GM18870 (cell line): Measurements from ENCODE around the gene JAG2.

Experiments used
- ATAC-seq: cut with Tn5 transposase; IDR thresholded peaks from one replicate; pipeline ENCODE4 v1.9.1; 2021; ENCODE audit warnings: moderate library complexity; ENCODE audit not compliant: unreplicated experiment

Gene JAG2

DNA sequence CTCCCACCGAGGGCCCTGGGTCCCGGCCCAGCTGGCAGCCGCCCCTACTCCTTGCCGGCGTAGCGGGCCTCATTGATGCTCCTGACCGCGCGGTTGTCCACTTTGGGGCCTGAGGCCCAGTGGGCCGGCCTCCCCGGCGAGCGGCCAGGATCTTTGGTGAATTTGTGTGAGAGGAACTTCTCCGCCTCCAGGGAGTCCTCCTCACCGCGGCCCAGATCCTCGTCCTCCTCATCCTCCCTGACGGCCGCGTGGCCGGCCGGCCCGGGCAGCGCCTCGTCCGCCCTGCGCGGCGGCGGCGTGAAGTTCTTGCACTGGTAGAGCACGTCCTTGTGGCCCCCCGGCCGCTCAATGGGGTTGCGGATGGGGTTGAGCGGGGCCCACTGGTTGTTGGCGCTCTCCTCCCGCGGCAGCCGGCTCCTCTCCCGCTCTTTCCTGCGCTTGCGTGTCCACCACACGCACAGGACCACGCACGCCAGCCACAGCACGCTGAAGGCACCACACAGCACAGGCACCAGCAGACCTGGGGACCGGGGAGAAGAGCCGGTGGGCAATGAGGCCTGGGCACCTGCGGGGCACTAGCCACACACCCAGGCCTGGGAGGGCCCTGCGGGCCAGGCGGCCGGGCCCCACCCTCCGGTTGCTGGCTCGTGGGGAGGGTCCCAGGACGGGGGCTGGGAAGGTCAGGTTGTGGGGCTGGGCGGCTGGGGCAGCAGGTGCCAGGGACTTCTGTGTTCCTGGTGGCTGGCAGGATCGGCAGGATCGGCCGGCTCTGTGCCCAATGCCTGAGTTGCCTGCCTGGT lies 25.7 kb downstream of the JAG2 start:
- no peak for ATAC-seq

DNA sequence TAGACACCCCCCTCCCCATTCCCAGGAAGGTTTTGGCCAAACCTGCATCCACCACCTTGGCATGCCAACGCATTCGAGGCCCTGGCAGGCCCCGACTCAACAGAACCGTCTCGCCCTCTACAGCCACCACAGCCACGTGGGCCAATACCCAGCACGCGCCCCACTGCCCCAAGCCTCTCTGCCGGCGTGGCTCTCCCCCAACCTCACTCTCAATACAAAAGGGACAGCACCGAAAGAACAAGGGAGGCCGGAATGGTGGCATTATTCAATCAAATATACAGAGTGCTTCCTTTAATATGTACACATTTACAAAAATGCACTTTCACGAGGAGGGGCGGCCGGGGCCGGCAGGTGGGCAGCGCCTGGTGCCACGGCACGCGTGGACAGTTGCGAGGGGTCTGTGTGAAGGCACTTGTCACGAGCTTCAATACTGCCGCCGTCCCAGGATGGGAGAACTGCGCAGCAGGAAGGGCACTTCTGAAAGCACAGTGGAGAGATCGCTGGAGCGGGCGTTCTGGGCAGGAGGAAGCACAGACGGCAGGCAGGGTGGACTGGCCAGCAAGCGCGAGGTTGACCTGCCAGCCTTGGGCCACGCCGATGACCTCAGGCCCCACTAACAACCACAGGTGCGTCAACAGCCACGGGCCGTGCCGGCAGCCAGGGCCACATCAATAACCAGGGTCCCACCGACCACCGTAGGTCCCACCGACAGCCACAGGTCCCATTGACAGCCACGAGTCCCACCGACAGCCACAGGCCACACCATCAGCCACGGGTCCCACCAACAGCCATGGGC lies 26.9 kb downstream of the JAG2 start:
- ATAC-seq: no peak

DNA sequence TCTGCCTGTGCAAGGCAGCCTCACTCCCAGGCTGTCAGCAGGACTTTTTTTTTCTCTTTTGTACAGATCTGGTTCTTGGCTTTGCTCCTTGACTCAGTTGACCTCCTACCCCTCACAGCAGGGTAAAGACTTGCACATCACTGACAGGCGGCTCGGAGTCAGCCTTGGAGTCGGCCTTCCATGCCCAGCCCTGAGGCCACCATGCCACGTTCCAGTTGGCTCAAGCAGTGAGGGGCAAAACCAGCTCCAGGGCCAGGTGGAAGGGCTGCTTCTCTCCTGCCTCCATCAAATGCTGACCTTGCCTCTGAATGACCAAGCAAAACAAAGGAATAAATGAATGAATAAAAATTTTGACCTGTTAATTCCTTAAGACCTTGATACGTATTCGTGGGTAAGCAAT lies 27.6 kb downstream of the JAG2 start:
- no peak for ATAC-seq

DNA sequence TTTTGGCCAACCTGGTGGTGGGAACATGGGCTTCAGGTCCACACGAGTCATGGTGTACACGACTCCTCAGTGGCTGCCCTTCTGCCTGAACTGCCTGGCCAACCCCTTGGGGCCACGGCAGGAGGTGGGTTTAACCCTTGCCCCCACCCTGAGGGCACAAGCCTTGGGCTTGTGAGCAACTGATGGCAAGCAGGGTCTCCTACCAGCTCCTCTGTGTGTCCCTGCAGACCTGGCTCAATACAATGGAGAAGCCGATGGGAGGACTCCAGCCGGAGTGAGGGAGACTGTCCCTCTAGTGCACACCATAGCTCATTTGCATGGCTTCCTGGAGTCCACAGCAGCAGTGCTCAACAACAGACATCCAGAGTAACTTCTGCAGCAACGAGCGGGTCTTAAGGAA lies 28.0 kb downstream of the JAG2 start:
- ATAC-seq: no peak

DNA sequence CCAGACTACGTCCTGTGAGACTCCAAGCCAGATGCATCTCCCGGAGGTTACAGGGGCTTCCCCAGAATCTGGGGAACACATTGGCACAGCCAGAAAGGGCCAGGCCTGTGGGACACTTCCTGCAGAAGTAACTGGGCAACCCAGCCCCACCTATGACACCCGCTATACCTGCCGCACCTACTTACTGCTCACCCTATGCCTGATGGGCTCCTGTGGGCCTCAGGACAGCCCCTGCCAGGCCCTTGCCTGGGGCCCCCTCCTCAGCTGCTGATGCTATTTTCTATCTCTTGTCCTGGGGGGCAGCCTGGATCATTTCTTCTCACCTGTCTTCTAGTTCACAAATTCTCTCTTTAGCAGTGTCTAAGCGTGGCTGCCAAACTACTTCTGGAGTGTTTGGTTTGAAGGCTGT lies 28.7 kb downstream of the JAG2 start:
- ATAC-seq: no peak

DNA sequence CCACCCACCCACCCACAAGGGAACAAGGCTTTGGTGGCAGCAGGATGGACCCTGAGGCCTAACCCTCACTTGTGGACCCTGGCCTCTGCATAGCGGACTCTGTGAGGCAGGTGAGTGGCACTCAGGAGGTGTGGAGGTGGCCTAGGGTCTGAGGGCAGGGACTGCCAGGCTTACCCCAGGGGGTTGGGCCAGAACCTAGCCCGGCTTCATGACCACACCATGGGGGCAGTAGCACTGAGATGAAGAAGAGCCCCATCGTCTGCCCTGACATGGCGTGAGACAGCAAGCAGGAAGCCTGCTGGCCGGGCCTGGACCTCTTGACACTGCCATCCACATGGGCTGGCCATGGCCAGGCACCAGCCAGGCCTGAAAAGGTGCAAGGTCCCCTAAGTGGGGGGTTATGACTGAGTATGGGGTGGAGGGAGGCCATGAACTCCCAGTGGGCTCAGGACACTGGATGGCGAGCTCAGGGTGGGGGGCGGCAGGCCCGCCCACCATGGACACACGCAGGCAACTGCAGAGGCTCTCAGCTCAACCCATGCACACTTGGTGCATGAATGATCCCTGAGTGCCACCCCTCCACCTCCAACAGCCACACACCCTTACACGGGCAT lies 29.3 kb downstream of the JAG2 start:
- no peak for ATAC-seq

DNA sequence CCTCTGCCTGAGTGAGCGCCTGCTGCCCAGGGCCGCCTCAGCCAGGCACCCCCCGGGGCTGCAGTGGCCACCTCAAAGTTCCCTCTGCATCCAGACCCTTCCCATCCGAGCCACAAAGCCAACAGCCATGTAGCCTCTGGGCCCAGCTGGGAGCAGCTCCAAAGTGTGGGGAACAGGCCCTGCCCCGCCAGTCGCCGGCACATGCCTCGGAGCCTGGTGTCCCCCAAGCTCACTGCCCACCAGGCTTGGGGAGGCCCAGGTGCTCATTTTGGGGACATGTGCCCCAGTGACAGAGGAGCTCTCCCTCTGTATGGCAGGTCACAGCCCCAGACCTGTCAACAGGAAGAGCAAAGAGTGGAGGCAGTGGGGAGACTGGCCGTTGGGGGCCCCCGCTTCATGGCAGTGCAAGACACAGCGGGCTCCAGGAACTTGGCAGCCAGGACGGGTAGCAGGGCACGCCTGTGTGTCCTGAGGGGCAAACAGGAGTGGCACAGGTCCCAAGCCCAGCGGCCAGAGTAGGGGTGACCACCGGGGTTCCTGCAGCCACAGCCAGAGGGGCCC lies 29.9 kb downstream of the JAG2 start:
- no peak for ATAC-seq

DNA sequence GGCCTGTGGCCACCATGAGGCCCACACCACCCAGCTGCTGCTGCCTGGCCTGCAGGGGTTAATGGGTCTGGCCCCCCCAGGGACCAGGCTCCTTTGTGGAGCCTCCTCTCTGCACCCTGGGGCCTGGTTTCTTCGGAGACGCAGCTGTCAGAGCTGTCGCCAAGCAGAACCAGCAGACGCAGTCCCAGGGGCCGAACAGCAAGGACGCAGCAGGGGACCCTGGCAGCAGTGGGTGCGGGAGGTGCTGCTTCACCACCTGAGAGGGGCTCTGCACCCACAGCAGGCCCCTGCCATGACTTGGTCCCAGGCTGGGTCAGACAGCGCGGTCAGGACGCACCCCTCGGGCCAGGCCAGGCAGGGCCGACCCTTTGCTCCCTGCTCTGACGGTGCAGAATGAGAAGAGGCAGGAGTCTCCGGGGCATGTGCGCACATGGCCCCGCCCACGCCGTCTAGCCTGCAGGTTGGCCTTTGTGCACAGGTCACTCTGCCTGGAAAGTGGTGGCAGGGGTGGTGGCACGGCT lies 30.5 kb downstream of the JAG2 start:
- ATAC-seq: no peak

DNA sequence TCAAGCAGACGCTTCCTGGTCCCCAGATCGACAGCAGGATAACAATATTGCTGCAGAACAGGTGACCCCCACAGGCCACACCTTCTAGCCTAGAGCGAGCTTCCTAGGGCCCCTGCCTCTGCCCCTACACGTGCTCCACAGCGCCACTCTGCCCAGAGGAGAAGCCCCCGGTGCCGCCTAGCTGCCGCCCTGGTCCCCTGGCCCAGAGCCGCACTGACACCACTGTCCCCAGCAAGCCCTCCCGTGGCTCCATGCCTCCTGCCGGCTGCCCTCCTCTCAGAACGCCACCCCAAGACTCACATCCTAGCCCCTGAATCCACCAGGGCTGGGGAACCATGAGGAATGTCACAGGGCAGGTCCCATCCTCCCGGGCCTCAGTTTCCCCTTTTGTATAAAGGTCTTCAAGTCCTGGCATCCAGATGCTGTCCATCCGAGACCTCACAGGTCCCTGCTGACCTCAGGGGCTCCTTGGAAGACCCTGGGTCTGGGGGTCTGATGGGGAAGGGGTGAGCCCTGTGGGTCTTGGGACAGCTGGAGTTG lies 31.0 kb downstream of the JAG2 start:
- no peak for ATAC-seq

DNA sequence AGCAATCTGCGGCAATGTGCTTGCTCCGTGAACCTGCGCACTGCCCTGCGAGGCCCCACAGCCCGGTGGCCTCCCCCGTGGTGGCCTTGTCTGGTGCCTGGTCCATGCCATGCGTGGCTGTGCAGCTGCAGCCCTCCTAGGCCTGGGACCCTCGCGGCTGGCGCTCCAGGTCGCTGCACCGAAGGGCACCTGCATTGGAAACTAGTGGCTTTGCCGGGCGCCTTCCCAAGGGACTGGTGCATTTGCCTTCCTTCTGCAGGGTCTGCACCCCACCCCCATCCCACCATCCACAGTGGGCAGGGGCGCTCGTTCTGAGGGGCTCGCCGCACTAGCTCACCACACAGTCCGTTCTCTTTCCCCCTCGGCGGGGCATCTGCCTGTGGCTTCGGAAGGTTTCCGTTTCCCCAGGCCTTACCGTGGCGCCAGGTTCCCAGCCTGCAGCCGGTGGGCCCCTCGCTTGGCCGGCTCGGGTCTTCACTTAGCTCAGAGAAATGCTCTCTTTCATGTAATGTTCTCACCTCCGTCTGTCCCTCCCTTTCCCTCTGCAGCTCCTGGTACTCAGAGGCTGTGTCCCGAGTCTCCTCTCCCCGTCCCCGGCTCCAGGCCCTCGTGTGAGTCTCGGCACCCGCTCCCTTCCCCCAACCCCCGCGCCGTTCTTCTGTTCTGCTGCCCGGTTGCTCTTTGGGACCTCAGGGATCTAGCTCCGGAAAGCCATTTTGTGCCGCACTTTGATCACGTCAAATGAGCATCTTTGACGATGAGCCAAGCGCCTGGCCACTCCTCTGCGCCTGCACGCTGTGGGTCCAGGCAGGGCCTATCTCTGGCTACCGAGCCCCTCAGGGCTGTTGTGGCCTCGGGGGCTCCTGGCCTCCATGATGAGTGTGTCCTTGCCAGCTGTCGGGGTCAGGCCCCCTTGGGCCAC lies 31.9 kb downstream of the JAG2 start:
- ATAC-seq: no peak

DNA sequence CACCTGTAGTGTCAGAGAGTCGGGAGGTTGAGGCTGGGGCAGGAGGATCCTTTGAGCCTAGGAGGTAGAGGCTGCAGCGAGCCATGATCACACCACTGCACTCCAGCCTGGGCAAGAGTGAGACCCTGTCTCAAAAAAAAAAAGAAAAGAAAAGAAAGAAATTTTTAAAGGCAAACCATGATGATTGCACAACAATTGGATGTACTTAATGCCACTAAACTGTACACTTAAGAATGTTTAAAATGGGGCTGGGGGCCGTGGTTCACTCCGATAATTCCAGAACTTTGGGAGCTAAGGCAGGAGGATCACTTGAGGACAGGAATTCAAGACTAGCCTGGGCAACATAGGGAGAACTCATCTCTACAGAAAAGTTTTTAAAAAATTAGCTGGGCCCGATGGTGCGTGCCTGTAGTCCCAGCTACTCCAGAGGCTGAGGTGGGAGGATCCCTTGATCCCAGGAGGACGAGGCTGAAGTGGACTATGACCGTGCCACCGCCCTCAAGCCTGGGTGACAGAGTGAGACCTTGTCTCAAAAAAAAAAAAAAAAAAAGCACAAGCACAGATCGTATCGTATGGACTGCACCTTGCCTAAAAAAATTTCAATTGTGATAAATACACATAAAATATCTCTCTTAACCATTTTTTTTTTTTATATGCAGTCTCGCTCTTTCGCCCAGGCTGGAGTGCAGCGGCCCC lies 32.7 kb downstream of the JAG2 start:
- ATAC-seq: no peak

DNA sequence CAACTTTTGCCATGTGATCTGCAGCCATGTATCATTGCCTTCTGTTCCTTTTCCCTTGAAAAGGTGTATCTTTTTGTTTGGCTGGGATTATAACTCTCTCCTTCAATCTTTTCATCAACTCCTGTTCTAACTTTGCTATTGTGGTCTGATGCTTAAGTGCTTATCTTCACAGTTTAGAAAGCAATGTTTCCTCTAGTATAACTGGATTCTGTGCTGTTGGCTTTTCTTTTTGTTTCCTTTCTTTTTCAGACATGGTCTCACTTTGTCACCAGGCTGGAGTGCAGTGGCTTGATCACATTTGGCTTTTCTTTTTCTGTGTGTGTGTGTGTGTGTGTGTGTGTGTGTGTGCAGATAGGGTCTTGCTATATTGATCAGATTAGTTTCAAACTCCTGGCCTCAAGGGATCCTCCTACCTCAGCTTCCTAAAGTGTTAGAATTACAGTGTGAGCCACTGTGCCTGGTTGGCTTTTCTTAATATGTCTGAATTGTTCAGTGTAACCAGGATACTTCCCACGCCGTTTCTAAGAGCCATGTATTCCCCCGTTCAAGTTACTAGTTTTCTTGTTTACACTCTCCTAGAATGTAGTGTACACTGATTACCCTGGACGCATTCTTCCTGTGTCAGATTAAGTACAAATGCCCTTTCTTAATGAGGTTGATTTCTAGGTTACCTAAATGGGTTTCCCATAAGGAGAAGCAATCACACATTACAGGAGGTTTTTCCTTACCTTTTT lies 35.5 kb downstream of the JAG2 start:
- ATAC-seq: no peak

DNA sequence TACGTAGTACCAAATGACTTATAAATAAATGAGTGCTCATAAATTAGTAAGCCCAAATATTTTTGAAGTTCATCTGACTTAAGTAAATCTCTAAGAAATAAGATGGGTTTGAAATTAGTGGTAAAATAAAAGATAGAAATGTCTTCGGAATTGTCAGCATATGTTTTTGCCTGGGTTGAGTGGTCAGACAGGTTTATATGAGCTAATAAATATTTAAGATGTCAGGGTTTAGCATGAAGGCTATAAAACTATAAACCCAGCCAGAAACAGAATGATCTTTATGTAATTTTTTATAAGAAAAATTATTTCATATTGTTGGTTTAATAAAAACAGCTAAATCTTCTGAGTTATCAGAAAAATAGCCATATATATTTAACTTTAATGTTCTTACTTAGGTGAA lies 37.3 kb downstream of the JAG2 start:
- ATAC-seq: no peak

DNA sequence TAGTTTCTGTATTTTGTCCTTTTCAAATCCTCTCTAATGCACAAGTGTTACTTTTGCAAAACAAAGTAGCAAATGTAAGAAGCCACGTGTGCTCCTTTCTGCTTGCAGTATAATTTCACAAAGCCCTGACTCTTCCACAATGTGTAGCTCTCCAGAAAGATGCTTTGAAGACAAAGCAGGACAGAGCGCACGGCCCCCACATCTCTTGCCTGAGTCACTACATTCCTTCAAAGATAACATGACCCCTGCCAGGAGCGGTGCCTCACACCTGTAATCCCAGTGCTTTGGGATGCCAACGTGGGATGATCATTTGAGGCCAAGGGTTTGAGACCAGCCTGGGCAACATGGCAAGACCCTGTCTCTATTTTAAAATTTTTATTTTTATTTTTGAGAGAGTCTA lies 40.5 kb downstream of the JAG2 start:
- no peak for ATAC-seq

DNA sequence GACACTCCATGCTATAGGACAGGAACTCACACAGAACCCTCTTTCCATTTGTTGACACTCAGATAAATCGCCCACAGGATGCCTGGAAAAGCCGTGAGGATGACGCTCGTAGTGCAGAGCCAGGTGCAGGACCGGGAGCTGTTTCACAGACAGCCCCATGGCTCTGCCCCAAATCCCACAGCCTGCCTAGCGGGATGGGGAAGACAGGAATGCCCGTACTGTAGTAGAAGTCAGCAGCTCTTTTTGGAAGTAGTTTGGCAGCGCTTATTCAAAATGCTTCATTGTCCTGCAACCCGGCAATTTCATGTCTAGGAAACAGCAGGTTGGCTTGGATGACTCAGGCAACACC lies 41.6 kb downstream of the JAG2 start:
- no peak for ATAC-seq

DNA sequence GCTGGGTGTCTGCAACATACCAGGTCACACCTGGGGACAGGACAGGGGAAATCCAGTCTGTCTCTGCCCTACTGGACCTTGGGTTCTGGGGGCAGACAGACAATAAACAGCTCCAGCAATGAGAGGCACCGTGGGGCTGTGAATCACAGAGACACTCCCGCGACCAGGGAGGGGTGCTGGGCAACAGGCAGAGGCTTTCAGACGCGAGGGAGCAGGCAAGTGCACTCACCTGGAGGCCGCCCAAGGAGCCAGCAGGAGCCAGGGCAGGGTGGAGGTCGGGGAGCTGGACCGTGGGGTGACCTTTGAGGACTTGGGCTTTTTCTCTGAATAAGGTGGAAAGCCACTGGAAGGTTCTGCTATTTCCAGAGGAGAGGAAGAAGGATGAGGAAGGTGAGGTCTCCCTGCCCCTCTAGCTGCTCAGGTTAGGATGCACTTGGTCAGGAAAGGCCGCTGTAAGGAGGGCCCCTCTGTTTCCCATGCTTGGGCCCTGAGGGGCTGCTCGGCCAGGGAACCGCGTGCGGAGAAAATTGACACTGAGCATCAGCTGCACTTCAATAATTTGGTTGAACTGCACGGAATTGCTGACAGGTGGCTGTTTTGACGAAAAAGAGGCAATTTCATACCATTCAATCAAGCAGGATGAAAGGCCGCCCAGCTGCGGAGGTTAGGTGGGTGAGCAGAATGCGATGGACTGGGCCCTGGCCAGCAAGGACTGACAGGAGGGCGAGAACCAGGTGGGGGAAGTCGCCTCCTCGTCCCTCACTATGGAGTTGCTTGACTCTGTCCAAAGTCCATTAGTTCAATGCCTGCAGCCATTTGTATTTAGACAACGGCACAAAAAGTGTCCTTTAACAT lies 42.2 kb downstream of the JAG2 start:
- no peak for ATAC-seq

DNA sequence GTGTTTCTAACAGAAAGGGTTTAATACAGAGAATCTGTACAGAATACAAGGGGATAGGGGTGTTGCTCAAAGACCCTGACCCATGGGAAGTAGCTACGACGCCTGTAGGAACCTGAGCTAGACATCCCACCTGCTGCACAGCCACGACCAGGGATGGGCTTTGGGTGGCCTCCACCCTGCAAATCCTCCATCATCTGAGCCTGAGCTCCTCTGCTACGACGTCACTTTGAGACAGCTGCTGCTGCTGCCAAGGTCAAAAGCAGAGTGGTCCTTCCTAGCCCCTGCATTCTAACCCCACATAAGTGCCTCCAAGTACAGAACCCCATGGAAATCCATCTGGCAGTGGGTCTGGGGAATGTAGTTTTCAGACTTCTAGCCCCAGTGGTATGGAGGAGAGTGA lies 43.8 kb downstream of the JAG2 start:
- ATAC-seq: no peak
